OCI-LY3 (cell line): ENCODE data around the gene ARHGAP15.

Experiments used
- H2AFZ ChIP-seq: fragments of 200-600, 300-600 bp; shearing (Covaris generic); 2 replicates; pipeline ENCODE4 v1.6.0; 2014; ENCODE audit warnings: antibody characterized with exemption, low read depth, low read length
- H3K27ac ChIP-seq: fragments of 200-600, 300-600 bp; sonication (generic); 2 replicates; pipeline ENCODE4 v1.5.1; 2014; ENCODE audit warnings: mild to moderate bottlenecking, low read length, moderate library complexity, mixed read lengths
- H3K27me3 ChIP-seq: fragments of 200-600, 300-600 bp; sonication (generic); 2 replicates; pipeline ENCODE4 v1.6.1; 2014; ENCODE audit warnings: low read depth, low read length, mixed read lengths
- H3K36me3 ChIP-seq: fragments of 200-600, 300-600 bp; sonication (generic); replicated peaks from 2 replicates; pipeline ENCODE3; 2014; ENCODE audit warnings: low read depth, low read length, mixed read lengths
- H3K4me1 ChIP-seq: fragments of 300-600, 200-600 bp; sonication (generic); 2 replicates; pipeline ENCODE4 v1.6.1; 2014; ENCODE audit warnings: low read length, mixed read lengths
- H3K4me2 ChIP-seq: fragments of 200-600, 300-600 bp; sonication (generic); 2 replicates; pipeline ENCODE4 v1.6.1; 2014; ENCODE audit warnings: low read length, mixed read lengths
- H3K4me3 ChIP-seq: fragments of 300-600, 200-600 bp; sonication (generic); 2 replicates; pipeline ENCODE4 v1.5.1; 2014; ENCODE audit warnings: antibody characterized with exemption, mild to moderate bottlenecking, low read length, moderate library complexity
- H3K79me2 ChIP-seq: fragments of 300-600, 200-600 bp; shearing (Covaris generic); 2 replicates; pipeline ENCODE4 v1.6.1; 2014; ENCODE audit warnings: mild to moderate bottlenecking, low read length, mixed read lengths
- H3K9ac ChIP-seq: fragments of 300-600, 200-600 bp; shearing (Covaris generic); 2 replicates; pipeline ENCODE4 v1.6.0; 2014; ENCODE audit warnings: mild to moderate bottlenecking, low read length, moderate library complexity
- H3K9me3 ChIP-seq: fragments of 200-600, 300-600 bp; shearing (Covaris generic); 2 replicates; pipeline ENCODE4 v1.6.1; 2014; ENCODE audit warnings: low read length, mixed read lengths; ENCODE audit not compliant: insufficient read depth
- H4K20me1 ChIP-seq: fragments of 200-600, 300-600 bp; sonication (generic); 2 replicates; pipeline ENCODE4 v1.6.1; 2016; ENCODE audit warnings: low read length, mixed read lengths; ENCODE audit not compliant: insufficient read depth
- EZH2phosphoT487 ChIP-seq: fragments of 200-600 bp; shearing (Covaris generic); IDR thresholded peaks from 2 replicates; pipeline ENCODE4 v1.6.1; 2018; ENCODE audit warnings: antibody characterized with exemption, mixed run types, low read depth
- TF ChIP-seq, protein P1 (sequence below): fragments of 200-600, 300-600 bp; sonication (generic); IDR thresholded peaks from 2 replicates; pipeline ENCODE4 v1.5.1; 2014; ENCODE audit warnings: antibody characterized with exemption, low read length, low read depth

The ARHGAP15 gene

DNA sequence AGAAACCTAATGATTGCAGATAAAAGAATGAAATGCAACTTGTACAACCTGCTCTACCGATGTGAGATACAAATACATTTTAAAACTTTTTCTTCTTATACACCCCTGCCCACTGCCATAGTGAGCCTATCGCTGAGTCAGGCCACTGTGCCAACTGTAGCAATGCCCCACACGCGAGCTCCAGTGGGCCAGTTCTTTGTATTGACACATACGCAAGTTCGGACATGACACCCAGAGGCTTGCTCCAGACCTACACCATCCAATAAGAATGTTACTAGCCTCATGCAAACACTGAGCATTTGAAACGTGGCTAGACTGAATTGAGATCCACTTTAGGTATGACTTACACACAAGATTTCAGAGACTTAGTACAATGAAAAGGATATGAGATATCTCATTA is 340.1 kb downstream of the ARHGAP15 start:
- H2AFZ ChIP-seq: no peak overlapping the region
- no peaks in the 10 kb centered on the region for H3K79me2 ChIP-seq
- peaks cover 32% of the 10 kb centered on the region for H3K4me1 ChIP-seq
- H4K20me1 ChIP-seq: peaks cover 29% of the 10 kb centered on the region
- no peaks in the 10 kb centered on the region for H3K9me3 ChIP-seq
- H3K27ac ChIP-seq: no peak overlapping the region
- H3K9ac ChIP-seq: no peak overlapping the region
- peaks cover 5% of the 10 kb centered on the region for H3K36me3 ChIP-seq
- H3K4me2 ChIP-seq: peak overlapping the region; percentile 72
- H3K4me3 ChIP-seq: peak overlapping the region; percentile 34
- no peak for TF ChIP-seq EZH2phosphoT487
- TF ChIP-seq, protein P1, sequence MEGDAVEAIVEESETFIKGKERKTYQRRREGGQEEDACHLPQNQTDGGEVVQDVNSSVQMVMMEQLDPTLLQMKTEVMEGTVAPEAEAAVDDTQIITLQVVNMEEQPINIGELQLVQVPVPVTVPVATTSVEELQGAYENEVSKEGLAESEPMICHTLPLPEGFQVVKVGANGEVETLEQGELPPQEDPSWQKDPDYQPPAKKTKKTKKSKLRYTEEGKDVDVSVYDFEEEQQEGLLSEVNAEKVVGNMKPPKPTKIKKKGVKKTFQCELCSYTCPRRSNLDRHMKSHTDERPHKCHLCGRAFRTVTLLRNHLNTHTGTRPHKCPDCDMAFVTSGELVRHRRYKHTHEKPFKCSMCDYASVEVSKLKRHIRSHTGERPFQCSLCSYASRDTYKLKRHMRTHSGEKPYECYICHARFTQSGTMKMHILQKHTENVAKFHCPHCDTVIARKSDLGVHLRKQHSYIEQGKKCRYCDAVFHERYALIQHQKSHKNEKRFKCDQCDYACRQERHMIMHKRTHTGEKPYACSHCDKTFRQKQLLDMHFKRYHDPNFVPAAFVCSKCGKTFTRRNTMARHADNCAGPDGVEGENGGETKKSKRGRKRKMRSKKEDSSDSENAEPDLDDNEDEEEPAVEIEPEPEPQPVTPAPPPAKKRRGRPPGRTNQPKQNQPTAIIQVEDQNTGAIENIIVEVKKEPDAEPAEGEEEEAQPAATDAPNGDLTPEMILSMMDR: no peak
- peaks cover 8% of the 10 kb centered on the region for H3K27me3 ChIP-seq

DNA sequence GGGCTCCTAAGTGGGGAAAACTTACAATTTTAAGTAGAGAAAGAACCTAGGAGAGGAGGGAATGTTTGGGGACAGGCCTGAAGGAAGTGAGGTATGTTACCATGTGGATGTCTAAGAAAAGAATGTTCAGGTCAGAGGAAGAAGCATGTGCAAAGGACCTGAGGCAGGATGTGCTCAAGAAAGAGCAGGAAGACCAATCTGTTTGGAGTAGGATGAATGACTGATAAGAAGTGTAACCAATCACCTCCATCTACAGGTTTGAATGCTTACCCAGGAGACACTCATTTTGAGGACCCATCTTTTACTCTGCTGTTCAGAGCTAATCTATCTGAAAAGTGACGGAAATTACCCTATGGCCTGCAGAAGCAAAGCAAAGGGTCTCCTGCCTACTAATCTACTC is 342.3 kb downstream of the ARHGAP15 start:
- no peaks in the 10 kb centered on the region for H3K79me2 ChIP-seq
- H4K20me1 ChIP-seq: peaks cover 33% of the 10 kb centered on the region
- peaks cover 36% of the 10 kb centered on the region for H3K4me1 ChIP-seq
- H2AFZ ChIP-seq: no peak overlapping the region
- no peak overlapping the region for H3K27ac ChIP-seq
- H3K27me3 ChIP-seq: peaks cover 5% of the 10 kb centered on the region
- H3K4me2 ChIP-seq: no peak overlapping the region
- H3K9me3 ChIP-seq: no peaks in the 10 kb centered on the region
- peaks cover 3% of the 10 kb centered on the region for H3K36me3 ChIP-seq
- no peak overlapping the region for H3K9ac ChIP-seq
- TF ChIP-seq EZH2phosphoT487: no peak
- no peak overlapping the region for H3K4me3 ChIP-seq

DNA sequence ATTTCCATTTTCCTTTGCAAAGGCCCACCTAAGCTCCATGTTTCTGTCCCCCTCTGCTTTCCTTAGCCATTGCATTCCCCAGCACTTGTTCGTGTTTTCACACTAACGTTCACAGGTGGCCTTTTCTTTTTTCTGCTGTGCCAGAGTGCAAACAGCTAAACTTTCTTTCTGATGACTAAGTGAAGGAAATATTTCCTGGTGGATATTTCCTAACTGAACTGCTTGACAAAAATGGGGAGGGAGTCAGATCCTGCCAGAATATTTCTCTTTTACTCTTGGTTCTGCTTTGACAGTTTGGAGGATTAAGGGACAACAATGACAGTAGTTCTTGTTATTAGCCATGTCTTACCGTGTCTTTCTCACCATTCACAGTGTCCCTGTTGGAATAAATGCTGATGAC is 344.0 kb downstream of the ARHGAP15 start:
- H3K9ac ChIP-seq: no peak overlapping the region
- H3K4me1 ChIP-seq: peaks cover 40% of the 10 kb centered on the region
- no peaks in the 10 kb centered on the region for H3K27me3 ChIP-seq
- H3K36me3 ChIP-seq: no peaks in the 10 kb centered on the region
- TF ChIP-seq, protein P1: no peak
- no peak for TF ChIP-seq EZH2phosphoT487
- no peaks in the 10 kb centered on the region for H3K79me2 ChIP-seq
- H2AFZ ChIP-seq: no peak overlapping the region
- no peaks in the 10 kb centered on the region for H3K9me3 ChIP-seq
- no peak overlapping the region for H3K27ac ChIP-seq
- no peak overlapping the region for H3K4me3 ChIP-seq
- no peak overlapping the region for H3K4me2 ChIP-seq
- H4K20me1 ChIP-seq: peaks cover 31% of the 10 kb centered on the region

- no peak overlapping the region for H3K4me3 ChIP-seq
- H3K27me3 ChIP-seq: no peaks in the 10 kb centered on the region
- TF ChIP-seq, protein P1: no peak
- no peak for TF ChIP-seq EZH2phosphoT487
- no peak overlapping the region for H3K27ac ChIP-seq
- no peak overlapping the region for H3K4me2 ChIP-seq
- H2AFZ ChIP-seq: no peak overlapping the region
- no peaks in the 10 kb centered on the region for H3K36me3 ChIP-seq
- H4K20me1 ChIP-seq: peaks cover 29% of the 10 kb centered on the region
- H3K9ac ChIP-seq: no peak overlapping the region
- H3K79me2 ChIP-seq: no peaks in the 10 kb centered on the region
- no peaks in the 10 kb centered on the region for H3K9me3 ChIP-seq
- H3K4me1 ChIP-seq: peaks cover 36% of the 10 kb centered on the region
These were observed 344.6 kb downstream of the ARHGAP15 start for GRCh38 chr2:143473820-143474219.

DNA sequence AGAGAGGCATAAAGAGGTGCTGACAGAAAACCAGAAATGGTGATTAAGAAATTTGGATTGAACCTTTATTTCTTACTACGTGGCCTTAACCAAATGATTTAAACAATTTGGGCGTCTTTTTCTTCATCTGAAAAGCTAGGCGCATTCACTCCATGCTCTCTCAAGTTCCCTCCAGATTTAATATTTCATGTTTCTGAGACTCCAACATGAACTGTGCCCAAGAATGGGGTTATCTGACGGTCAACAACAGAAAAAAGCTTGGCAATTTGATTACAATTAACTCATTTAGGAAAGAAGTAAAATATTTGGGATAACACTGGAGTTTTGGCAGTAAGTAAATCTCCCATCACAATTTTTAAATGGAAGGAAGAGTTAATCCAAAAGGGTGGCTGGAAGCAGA is 345.4 kb downstream of the ARHGAP15 start:
- TF ChIP-seq, protein P1: no peak
- no peak for TF ChIP-seq EZH2phosphoT487
- no peaks in the 10 kb centered on the region for H3K79me2 ChIP-seq
- no peak overlapping the region for H3K9ac ChIP-seq
- no peak overlapping the region for H2AFZ ChIP-seq
- no peaks in the 10 kb centered on the region for H3K27me3 ChIP-seq
- H3K9me3 ChIP-seq: no peaks in the 10 kb centered on the region
- H3K4me1 ChIP-seq: peaks cover 28% of the 10 kb centered on the region
- H3K36me3 ChIP-seq: no peaks in the 10 kb centered on the region
- H3K4me2 ChIP-seq: no peak overlapping the region
- H3K4me3 ChIP-seq: no peak overlapping the region
- H4K20me1 ChIP-seq: peaks cover 22% of the 10 kb centered on the region
- H3K27ac ChIP-seq: no peak overlapping the region
